Gastroesophageal sphincter (tissue), 4 donors: ENCODE measurements around the gene CHMP6. TPM values are rescaled to one million over a fixed set of nuclear protein-coding genes. Genes with fewer than 3 reads are reported as not detected.

Source experiments
- ATAC-seq: fragments of 150-250 bp; one replicate; pipeline ENCODE4 v1.9.1; 2016; ENCODE audit warnings: mild to moderate bottlenecking, moderate library complexity
- H3K27ac ChIP-seq, 4 donors: fragments of 200-600 bp; sonication (generic) in 3 of 4; 1 replicate in 3 of 4; 2 replicates in 1 of 4; pipeline ENCODE4 v1.5.1; 2016 to 2019
- H3K27me3 ChIP-seq: fragments of 200-600 bp; sonication (generic); one replicate; pipeline ENCODE4 v1.5.1; 2019
- H3K36me3 ChIP-seq, 2 donors: fragments of 200-600 bp; sonication (generic); one replicate each; pipeline ENCODE4 v1.5.1; 2019; ENCODE audit warnings: control low read depth in 1 of 2
- H3K4me1 ChIP-seq, 3 donors: fragments of 200-600 bp; sonication (generic); 1 replicate in 2 of 3; 2 replicates in 1 of 3; pipeline ENCODE4 v1.5.1; 2016 to 2019; ENCODE audit warnings: control low read depth in 2 of 3
- H3K4me3 ChIP-seq, 2 donors: fragments of 200-600 bp; sonication (generic); one replicate each; pipeline ENCODE4 v1.5.1; 2019; ENCODE audit warnings: mild to moderate bottlenecking in 1 of 2, moderate library complexity in 1 of 2
- H3K9me3 ChIP-seq, 3 donors: fragments of 200-600 bp; sonication (generic); one replicate each; pipeline ENCODE4 v1.5.1; 2017 to 2019; ENCODE audit warnings: control low read depth in 2 of 3
- EP300 ChIP-seq: sonication (generic); formaldehyde crosslinking; IDR thresholded peaks from one replicate; pipeline ENCODE4 v1.6.1; 2017; ENCODE audit warnings: antibody characterized with exemption, mild to moderate bottlenecking
- POLR2A ChIP-seq, 2 donors: fragments of 450-650 bp; IDR thresholded peaks; one replicate each; pipeline ENCODE4 v1.6.1; 2017; ENCODE audit warnings: antibody characterized with exemption in 2 of 2, mild to moderate bottlenecking in 2 of 2, moderate library complexity in 1 of 2
- POLR2AphosphoS5 ChIP-seq: sonication (generic); formaldehyde crosslinking; IDR thresholded peaks from one replicate; pipeline ENCODE4 v1.6.1; 2017; ENCODE audit warnings: antibody characterized with exemption
- WGBS, 2 donors: methylation state at CpG; one replicate each; pipeline ENCODE4 v1.1.5; 2018; ENCODE audit warnings: low coverage in 1 of 2; 5-methylcytosine and 5-hydroxymethylcytosine counted together
- total RNA-seq, 4 donors: library from RNA; depleted of rRNA; stranded (reverse); fragments of >200 nt; gene quantifications; one replicate each; pipeline ENCODE4 v1.1.0, GENCODE V29; 2016
- TF ChIP-seq, protein P1 (sequence below), 4 experiments: fragments of 200-600 bp in 2 of 4; fragments of 450-650 bp in 2 of 4; sonication (generic) in 1 of 4; IDR thresholded peaks; one replicate each; pipeline ENCODE4 v1.5.1; 2017 to 2019; ENCODE audit warnings: antibody characterized with exemption in 4 of 4, mild to moderate bottlenecking in 2 of 4, moderate library complexity in 2 of 4

CHMP6 gene
- 10 to 100 TPM; 17.6 to 26.0 (median 19.0) TPM for total RNA-seq

DNA sequence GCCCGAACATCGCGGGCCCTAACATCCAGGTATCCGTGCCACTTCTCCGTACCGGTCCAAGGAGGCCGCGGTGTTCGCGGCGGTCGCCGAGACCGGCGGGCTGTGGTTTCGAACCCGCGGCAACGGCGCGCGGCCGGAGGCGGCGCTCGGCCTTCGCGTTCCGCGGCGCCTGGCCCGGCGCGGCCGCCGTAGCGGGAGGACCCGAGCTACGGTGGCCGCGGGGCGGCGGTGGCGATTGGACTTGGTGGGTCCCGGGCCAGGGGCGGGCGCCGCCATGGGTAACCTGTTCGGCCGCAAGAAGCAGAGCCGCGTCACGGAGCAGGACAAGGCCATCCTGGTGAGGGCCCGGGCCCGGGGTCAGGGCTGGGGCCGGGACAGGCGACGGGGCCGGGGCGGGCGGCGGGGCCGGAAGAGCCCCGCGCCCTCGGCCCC is at the start of gene CHMP6:
Gene CHMP6, plus strand, starts transcription at position 197 of the 432 bp plus-strand sequence. Its CDS starts 78 bp downstream, at position 275.
- peaks cover 0 to 61% (median 14%) of the 10 kb centered on the region in 3 donors for H3K4me1 ChIP-seq

DNA sequence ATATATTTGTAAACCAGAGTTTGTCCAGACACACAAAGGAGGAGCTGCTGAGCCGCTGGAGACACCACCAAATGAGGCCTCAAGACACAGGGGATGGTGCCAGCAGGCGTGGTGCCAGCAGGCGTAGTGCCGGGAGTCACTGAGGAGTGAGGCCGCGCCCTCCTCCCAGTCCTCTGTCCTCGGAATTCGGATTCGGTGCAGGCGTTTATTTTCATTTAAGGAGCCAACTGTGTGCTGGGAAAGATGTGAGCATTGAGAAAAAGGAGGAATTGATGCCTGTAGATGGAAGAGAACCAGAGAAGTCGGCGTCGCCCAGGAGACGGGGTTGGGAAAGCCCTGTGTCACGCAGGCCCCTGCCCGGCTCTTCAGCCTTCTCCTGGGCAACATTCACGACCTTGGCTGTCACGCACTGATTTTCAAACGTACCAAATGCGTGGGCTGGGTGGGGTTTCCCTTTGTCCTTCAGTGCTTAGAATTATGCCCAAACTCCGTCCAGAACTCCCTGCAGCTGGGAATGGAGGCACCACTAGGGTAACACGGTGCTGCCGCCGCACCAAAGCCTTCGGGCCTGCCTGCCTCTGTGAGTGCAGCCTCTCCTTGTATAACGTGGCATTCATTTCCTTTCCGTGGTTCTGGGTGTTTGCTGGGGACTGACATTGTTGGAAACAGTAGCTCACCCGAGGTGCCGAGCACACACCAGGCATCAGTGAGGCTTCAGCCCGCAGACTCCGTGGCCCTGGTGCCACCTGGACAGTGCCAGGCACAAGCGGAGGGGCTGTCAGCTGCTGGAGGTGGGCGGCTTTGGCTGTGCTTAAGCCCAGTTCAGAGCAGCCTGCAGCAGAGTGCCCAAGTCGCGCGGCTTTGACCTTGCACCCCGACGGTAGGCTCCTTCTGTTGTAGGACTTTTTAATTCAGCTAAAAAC is 49.0 kb upstream of the CHMP6 start:
- WGBS, 2 donors, result 11 to 21% methylated on average over 7 to 22 of the region's 38 CpGs
- peak; percentile 90 for TF ChIP-seq POLR2AphosphoS5
- TF ChIP-seq, protein P1, sequence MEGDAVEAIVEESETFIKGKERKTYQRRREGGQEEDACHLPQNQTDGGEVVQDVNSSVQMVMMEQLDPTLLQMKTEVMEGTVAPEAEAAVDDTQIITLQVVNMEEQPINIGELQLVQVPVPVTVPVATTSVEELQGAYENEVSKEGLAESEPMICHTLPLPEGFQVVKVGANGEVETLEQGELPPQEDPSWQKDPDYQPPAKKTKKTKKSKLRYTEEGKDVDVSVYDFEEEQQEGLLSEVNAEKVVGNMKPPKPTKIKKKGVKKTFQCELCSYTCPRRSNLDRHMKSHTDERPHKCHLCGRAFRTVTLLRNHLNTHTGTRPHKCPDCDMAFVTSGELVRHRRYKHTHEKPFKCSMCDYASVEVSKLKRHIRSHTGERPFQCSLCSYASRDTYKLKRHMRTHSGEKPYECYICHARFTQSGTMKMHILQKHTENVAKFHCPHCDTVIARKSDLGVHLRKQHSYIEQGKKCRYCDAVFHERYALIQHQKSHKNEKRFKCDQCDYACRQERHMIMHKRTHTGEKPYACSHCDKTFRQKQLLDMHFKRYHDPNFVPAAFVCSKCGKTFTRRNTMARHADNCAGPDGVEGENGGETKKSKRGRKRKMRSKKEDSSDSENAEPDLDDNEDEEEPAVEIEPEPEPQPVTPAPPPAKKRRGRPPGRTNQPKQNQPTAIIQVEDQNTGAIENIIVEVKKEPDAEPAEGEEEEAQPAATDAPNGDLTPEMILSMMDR (IDR thresholded peaks at IDR 0.05), result peak in 3 of 4 experiments; percentile 5 to 58 (median 20)
- no peak for TF ChIP-seq POLR2A (IDR thresholded peaks at IDR 0.05)
- Histone ChIP-seq H3K4me3 (peak overlapping the region in 1 of 2 donors; percentile 24), H3K27ac (peak overlapping the region; percentile 72 to 94 (median 92)), H3K9me3 (no peaks in the 10 kb centered on the region), H3K4me1 (peaks cover 0 to 48% (median 24%) of the 10 kb centered on the region in 3 donors), H3K27me3 (no peaks in the 10 kb centered on the region), H3K36me3 (peaks cover 0 to 40% of the 10 kb centered on the region in 2 donors)
- ATAC-seq, result peak; percentile 95

More for the DNA sequence above, at the start of gene CHMP6:
- H3K27me3 ChIP-seq, result no peaks in the 10 kb centered on the region
- peak within 1 kb of the TSS in 3 of 4 donors; percentile 59 to 86 (median 68) for H3K27ac ChIP-seq
- H3K9me3 ChIP-seq, result no peaks in the 10 kb centered on the region
- ATAC-seq, result peak; percentile 58
- WGBS, 2 donors, result 0% methylated on average over 1 to 6 of the region's 66 CpGs
- peak within 1 kb of the TSS; percentile 92 to 100 for H3K4me3 ChIP-seq
- TF ChIP-seq POLR2AphosphoS5 (peak; percentile 46), EP300 (no peak), POLR2A (IDR thresholded peaks at IDR 0.05) (peak; percentile 24 to 31)
- TF ChIP-seq, protein P1 (IDR thresholded peaks at IDR 0.05), result peak in 3 of 4 experiments; percentile 62 to 75 (median 69)
- peaks cover 0 to 26% of the 10 kb centered on the region in 2 donors for H3K36me3 ChIP-seq

DNA sequence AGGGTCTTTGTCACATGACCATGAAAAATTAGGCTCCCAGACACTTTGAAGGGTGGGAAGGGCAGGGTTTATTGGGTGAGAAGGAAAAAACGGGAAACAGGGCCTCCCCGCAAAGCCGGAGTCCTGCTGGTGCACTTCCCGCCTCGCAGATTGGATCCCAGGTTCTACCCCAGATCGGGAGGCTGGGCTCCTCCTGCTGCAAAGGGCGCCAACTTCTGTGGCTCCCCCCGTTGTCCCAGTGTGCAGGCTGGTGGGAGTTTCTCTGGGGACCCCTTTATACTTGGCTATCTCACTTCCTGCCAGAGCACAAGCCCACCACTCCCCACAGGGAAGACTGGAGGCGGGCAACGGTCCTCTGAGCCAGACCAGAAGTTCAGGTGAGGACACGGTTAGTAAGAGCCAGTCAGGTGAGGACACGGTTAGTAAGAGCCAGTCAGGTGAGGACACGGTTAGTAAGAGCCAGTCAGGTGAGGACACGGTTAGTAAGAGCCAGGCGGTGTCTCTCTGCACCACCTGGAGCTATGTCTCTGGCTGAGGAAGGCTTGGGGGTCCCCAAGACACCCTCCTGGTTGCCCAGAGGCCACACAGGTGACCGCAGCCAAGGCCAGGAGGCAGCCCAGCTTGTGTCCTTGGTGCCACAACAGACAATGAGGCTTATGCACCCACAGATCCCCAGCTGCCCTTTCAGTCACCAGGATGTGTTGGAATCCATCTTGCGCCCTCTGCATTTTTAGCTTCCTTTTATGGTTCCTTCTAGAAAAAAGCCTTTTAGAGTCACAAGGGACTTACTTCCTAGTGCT is 48.1 kb upstream of the CHMP6 start:
- no peak for ATAC-seq
- 91 to 100% methylated on average over 1 to 8 of the region's 17 CpGs for WGBS, 2 donors

DNA sequence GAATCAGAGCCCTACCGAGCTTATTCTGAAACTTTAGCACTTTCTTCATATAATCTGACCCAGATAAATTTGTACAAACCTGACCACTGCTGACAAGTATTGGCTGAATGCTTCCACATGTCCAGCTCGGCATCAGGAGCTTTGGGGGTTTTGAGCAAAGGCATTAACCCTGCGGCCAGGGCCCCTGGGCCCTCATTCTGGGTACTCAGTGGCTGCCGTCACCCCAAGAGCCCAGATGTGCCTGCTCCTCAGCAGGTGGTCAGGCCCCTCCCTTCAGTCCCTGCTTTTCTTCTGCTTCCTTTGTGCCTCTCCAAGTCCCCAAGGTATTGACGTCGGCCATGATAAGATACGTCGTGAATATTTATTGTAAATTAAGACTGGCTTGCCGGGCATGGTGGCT is 47.3 kb upstream of the CHMP6 start:
- 38 to 67% methylated on average over 2 of the region's 9 CpGs for WGBS, 2 donors
- no peak for ATAC-seq
- H3K27ac ChIP-seq, result peak overlapping the region; percentile 70 to 94 (median 92)

More for the DNA sequence above, 48.1 kb upstream of the CHMP6 start:
- Histone ChIP-seq H3K36me3 (peaks cover 0 to 46% of the 10 kb centered on the region in 2 donors), H3K27ac (peak overlapping the region; percentile 70 to 94 (median 92)), H3K9me3 (no peaks in the 10 kb centered on the region), H3K4me3 (no peak overlapping the region), H3K27me3 (no peaks in the 10 kb centered on the region), H3K4me1 (peaks cover 0 to 56% (median 24%) of the 10 kb centered on the region in 3 donors)
- TF ChIP-seq EP300 (no peak), POLR2A (IDR thresholded peaks at IDR 0.05) (no peak), POLR2AphosphoS5 (no peak)
- TF ChIP-seq, protein P1 (IDR thresholded peaks at IDR 0.05), result no peak

More for the DNA sequence above, 47.3 kb upstream of the CHMP6 start:
- Histone ChIP-seq H3K4me3 (no peak overlapping the region), H3K4me1 (peaks cover 0 to 64% (median 24%) of the 10 kb centered on the region in 3 donors), H3K9me3 (no peaks in the 10 kb centered on the region), H3K36me3 (peaks cover 0 to 50% of the 10 kb centered on the region in 2 donors), H3K27me3 (no peaks in the 10 kb centered on the region)
- TF ChIP-seq, protein P1 (IDR thresholded peaks at IDR 0.05), result no peak
- TF ChIP-seq EP300 (no peak), POLR2AphosphoS5 (no peak), POLR2A (IDR thresholded peaks at IDR 0.05) (no peak)
